IPS-11a (cell line): Measurements from ENCODE around the gene SIRT3.

Source experiments
- H3K4me3 ChIP-seq: one replicate; pipeline ENCODE4 v1.5.1; 2013; ENCODE audit warnings: low read depth, low read length, control low read depth

Gene SIRT3

GRCh38 chr11:235997-236773 is at the start of gene SIRT3:
Gene SIRT3, minus strand, starts transcription at chr11:236342. Its CDS starts 14 bp downstream, at chr11:236328.
- peak within 1 kb of the TSS; percentile 90 for H3K4me3 ChIP-seq

- no peak overlapping the region for H3K4me3 ChIP-seq
Measured at GRCh38 chr11:285894-286220, 49.7 kb upstream of the SIRT3 start.

GRCh38 chr11:285021-285893 is 49.1 kb upstream of the SIRT3 start:
- no peak overlapping the region for H3K4me3 ChIP-seq

DNA sequence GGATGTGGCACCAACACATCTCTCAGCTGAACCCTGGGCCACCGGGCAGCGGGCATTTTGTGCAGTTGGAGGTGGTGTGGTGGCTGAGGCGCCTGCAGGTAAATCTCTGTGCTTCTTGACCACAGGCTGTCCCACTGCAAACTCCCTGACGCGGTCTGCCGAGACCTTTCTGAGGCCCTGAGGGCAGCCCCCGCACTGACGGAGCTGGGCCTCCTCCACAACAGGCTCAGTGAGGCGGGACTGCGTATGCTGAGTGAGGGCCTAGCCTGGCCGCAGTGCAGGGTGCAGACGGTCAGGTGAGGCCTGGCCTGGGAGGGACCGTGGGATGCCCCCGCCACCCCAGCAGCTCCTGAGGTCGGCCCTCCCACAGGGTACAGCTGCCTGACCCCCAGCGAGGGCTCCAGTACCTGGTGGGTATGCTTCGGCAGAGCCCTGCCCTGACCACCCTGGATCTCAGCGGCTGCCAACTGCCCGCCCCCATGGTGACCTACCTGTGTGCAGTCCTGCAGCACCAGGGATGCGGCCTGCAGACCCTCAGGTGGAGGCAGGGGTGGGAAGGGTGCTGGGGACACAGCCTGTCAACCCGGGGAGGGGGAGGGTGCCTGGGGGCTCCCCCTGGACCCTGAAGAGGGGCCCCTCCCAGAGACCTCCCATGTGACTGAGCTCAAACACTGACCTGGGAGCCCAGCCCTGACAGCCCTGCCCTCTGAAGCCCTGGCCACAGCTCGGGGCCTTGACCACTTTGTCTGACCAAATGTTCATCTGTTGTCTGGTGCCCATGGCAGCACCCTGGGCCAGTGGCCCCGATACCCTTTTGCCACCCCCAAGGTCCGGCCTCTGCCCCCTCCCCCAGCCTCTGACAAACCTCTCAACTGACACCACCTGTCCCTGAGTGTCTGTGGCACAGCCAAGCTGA is 48.2 kb upstream of the SIRT3 start:
- no peak overlapping the region for H3K4me3 ChIP-seq

GRCh38 chr11:283405-284104 is 47.4 kb upstream of the SIRT3 start:
- no peak overlapping the region for H3K4me3 ChIP-seq

- H3K4me3 ChIP-seq, result no peak overlapping the region
Measured at GRCh38 chr11:282630-283360, 46.7 kb upstream of the SIRT3 start.

- H3K4me3 ChIP-seq, result no peak overlapping the region
Measured at GRCh38 chr11:282171-282570, 46.0 kb upstream of the SIRT3 start.

DNA sequence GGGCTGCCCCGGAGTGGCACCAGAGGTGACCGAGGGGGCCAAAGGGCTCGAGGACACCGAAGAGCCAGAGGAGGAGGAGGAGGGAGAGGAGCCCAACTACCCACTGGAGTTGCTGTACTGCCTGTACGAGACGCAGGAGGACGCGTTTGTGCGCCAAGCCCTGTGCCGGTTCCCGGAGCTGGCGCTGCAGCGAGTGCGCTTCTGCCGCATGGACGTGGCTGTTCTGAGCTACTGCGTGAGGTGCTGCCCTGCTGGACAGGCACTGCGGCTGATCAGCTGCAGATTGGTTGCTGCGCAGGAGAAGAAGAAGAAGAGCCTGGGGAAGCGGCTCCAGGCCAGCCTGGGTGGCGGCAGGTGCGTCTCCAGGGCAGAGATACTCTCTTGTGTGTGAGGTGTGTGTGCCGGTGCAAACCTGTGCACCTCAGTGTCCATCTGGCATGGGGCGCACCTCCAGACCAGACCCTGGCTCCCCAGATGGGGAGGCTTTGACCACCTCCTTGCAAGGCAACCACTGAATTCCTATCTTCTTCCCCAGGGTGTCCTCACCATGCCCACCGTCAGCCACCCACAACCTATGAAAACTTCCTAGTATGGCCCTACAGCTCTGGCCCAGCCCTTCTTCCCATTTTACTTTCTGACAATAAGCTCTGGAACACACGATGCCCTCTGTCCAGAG is 45.5 kb upstream of the SIRT3 start:
- H3K4me3 ChIP-seq, result no peak overlapping the region

- no peak overlapping the region for H3K4me3 ChIP-seq
Measured at GRCh38 chr11:280706-281485, 44.8 kb upstream of the SIRT3 start.

DNA sequence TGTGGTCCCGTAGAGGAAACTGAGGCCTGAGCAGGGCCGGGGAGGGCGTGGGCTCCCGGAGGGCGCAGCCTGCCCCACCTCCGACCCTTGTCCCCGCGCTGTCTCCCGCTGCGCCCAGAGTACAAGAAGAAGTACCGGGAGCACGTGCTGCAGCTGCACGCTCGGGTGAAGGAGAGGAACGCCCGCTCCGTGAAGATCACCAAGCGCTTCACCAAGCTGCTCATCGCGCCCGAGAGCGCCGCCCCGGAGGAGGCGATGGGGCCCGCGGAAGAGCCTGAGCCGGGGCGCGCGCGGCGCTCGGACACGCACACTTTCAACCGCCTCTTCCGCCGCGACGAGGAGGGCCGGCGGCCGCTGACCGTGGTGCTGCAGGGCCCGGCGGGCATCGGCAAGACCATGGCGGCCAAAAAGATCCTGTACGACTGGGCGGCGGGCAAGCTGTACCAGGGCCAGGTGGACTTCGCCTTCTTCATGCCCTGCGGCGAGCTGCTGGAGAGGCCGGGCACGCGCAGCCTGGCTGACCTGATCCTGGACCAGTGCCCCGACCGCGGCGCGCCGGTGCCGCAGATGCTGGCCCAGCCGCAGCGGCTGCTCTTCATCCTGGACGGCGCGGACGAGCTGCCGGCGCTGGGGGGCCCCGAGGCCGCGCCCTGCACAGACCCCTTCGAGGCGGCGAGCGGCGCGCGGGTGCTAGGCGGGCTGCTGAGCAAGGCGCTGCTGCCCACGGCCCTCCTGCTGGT is 44.0 kb upstream of the SIRT3 start:
- no peak overlapping the region for H3K4me3 ChIP-seq

DNA sequence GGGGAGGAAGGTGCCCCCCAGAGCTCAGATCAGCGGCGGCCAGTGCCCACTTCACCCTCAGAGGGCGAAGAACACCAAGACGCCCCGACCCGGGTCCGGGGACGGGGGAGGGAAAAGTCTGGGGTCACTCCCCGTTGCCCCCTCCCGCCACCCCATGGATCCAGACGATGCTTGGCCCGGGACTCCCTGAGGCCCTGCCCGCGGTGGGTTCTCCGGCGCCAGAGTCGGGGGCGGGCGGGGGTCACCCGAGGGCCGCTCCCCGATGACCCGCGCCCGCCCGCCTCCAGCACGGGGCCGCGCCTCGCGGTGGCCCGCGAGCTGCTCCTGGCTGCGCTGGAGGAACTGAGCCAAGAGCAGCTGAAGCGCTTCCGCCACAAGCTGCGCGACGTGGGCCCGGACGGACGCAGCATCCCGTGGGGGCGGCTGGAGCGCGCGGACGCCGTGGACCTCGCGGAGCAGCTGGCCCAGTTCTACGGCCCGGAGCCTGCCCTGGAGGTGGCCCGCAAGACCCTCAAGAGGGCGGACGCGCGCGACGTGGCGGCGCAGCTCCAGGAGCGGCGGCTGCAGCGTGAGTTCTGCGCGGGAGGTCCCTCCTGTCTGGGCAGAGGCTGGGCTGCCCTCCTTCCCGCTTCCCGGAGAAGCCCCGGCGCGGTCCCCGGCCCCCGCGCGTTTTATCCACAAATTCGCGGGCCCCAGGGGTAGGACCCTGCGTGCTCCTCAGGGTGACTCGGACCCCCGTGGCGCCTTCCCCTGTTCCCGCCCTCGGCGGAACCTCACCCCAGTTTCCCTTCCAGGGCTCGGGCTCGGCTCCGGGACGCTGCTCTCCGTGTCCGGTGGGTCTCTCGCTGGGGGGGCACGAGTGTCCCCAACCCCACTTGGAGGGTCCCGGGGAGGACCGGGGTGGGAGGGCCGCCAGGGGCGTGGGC is 43.2 kb upstream of the SIRT3 start:
- no peak overlapping the region for H3K4me3 ChIP-seq

DNA sequence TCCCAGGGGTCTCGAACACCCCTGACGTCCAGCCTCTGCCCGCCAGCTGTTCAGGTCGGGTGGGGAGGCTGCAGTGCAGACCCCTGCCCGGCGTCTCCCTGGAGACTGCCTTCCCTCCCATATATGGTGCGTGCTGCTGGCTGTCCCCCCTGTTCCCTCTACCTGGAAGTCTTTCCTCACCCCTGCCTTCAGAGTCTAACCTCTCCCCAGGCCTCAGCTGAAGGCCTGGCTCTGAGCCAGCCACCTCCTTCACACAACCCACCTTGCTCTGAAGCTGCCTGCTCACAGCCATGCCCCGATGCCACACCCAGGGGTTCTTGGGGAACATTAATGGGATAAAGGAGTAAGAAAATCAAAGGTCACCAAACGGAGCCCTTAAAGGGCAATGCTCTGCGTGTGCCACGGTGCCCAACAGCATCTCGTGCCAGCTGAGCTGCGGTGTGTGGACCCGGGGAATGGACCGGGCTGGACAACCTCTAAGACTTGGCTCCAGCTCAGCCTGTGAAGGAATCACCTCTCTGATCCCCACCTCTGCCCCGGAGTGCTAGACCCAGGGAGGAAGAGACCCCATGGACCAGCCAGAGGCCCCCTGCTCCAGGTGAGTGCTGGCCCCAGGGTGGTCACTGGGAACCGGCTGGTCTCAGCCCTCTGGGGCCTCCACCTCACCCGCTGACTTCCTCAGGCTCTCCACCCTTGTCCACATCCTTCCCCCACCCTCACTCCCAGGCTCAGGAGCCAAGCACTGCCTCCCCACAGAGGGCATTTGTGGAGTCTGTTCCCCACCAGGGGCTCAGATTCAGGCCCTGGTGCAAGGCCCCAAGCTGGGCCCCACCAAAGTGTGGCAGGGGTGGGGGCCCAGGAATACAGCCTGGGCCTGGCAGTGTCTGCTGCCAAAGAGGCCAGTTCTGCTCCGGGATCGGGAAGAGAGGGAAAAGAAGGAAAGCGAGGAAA is 42.1 kb upstream of the SIRT3 start, which contains the start of gene NLRP6:
Gene NLRP6, plus strand, starts transcription at position 407 of the 951 bp plus-strand sequence. Its CDS starts 163 bp downstream, at position 570.
- H3K4me3 ChIP-seq, result no peak within 1 kb of the TSS

DNA sequence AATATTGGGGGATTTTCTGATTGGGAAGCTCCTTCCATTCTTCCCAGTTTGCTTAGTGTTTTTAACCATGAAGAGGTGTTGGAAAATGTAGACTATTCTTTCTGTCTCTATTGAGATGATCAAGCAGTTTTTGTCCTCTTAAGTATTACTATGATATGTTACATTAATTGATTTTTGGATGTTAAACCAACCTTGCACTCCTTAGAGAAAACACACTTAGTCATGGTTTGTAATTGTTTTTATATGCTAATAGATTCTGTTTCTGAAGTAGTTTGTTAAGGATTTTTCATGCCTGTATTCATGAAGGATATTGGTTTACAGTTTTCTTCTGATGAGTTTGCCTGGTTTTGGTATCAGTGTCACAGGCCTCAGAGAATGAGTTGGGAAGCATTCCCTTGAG is 40.1 kb upstream of the SIRT3 start:
- H3K4me3 ChIP-seq, result no peak overlapping the region

DNA sequence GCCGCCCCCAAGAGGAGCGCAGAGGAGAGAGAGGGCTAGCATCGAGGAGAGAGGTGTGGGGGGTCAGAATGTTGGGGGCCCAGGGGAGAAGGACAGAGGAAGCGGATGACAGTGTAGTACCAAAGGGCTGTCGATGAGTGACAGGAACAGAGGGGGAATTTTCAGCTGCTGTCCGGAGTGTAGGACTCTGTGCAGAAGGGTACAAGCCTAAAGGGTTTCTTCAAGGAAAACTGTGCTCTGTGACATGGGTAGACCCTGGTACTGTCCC is 36.7 kb upstream of the SIRT3 start:
- H3K4me3 ChIP-seq, result no peak overlapping the region

GRCh38 chr11:272195-272930 is 36.2 kb upstream of the SIRT3 start:
- H3K4me3 ChIP-seq, result no peak overlapping the region
